Cardiac fibroblast (primary cell): ENCODE results near the gene NFATC1.

Experiments used
- DNase-seq, 2 donors: peaks; one replicate each; pipeline versions ENCODE4 v3.0.0 to v3.0.0-alpha.2; 2010; ENCODE audit warnings: low read depth in 2 of 2
- H3K4me3 ChIP-seq, 2 donors: replicated peaks in 1 of 2; 1 replicate in 1 of 2; 2 replicates in 1 of 2; pipeline ENCODE4 v1.5.1; 2011; ENCODE audit warnings: low read depth in 2 of 2, low read length in 2 of 2, mild to moderate bottlenecking in 2 of 2, moderate library complexity in 1 of 2
- CTCF ChIP-seq: IDR thresholded peaks from one replicate; pipeline ENCODE4 v1.5.1; 2011; ENCODE audit warnings: low read depth, mild to moderate bottlenecking, low read length, inconsistent platforms

Gene NFATC1

GRCh38 chr18:79422022-79422782 is 26.5 kb downstream of the NFATC1 start:
- no peak overlapping the region for H3K4me3 ChIP-seq
- peak; percentile 18 to 26 for DNase-seq
- no peak for TF ChIP-seq CTCF

GRCh38 chr18:79422783-79423165 is 27.0 kb downstream of the NFATC1 start:
- TF ChIP-seq CTCF: no peak
- H3K4me3 ChIP-seq: no peak overlapping the region
- no peak for DNase-seq

GRCh38 chr18:79423211-79424007 is 27.7 kb downstream of the NFATC1 start:
- H3K4me3 ChIP-seq: no peak overlapping the region
- no peak for TF ChIP-seq CTCF
- no peak for DNase-seq

GRCh38 chr18:79424008-79424565 is 28.4 kb downstream of the NFATC1 start:
- no peak for TF ChIP-seq CTCF
- DNase-seq: peak in 1 of 2 donors; percentile 40
- H3K4me3 ChIP-seq: no peak overlapping the region

GRCh38 chr18:79424880-79425568 is 29.3 kb downstream of the NFATC1 start:
- no peak for TF ChIP-seq CTCF
- no peak overlapping the region for H3K4me3 ChIP-seq
- no peak for DNase-seq

- no peak for DNase-seq
- TF ChIP-seq CTCF: no peak
- H3K4me3 ChIP-seq: no peak overlapping the region
These were observed 29.8 kb downstream of the NFATC1 start for GRCh38 chr18:79425569-79425886.
